ENCODE data around the gene CDH12. TPM values are rescaled to one million over a fixed set of nuclear protein-coding genes. Genes with fewer than 3 reads are reported as not detected.

Gene CDH12
- total and polyA plus RNA-seq, 4 donors, result 0.02 to 3.7 (median 0.31) TPM; not detected in 1

- H3K9ac ChIP-seq (ENCODE audit: insufficient read depth in 1 of 2, low read length in 2 of 2), result no peak overlapping the region
- H3K9me3 ChIP-seq (ENCODE audit: control insufficient read depth in 4 of 4, insufficient read depth in 3 of 4, low read length in 3 of 4), result no peaks in the 10 kb centered on the region
- no peak overlapping the region for H3K4me3 ChIP-seq
- no peak for ATAC-seq (ENCODE audit: insufficient read depth, low FRiP score)
- no peaks in the 10 kb centered on the region for H3K27me3 ChIP-seq (ENCODE audit: control insufficient read depth in 3 of 3, insufficient read depth in 3 of 3, low read length in 2 of 3)
- DNase-seq, result peak in 2 of 3 donors; percentile 89 to 90
- 36 to 47% methylated on average over 3 of the region's 3 CpGs for WGBS, 2 donors
- no peaks in the 10 kb centered on the region for H3K36me3 ChIP-seq (ENCODE audit: control insufficient read depth in 4 of 4, insufficient read depth in 4 of 4, low read length in 4 of 4)
- no peak overlapping the region for H3K27ac ChIP-seq (ENCODE audit: low read depth in 1 of 2, low read length in 1 of 2)
- peaks cover 0 to 11% (median 0%) of the 10 kb centered on the region in 5 donors for H3K4me1 ChIP-seq (ENCODE audit: control insufficient read depth in 5 of 5, insufficient read depth in 5 of 5, low read length in 5 of 5)
- TF ChIP-seq CTCF (IDR thresholded peaks at IDR 0.05; ENCODE audit: control extremely low read depth, extremely low read depth), result no peak
These were observed 190.8 kb downstream of the CDH12 start for GRCh38 chr5:22662391-22662790.

- DNase-seq (no peak), ATAC-seq (ENCODE audit: insufficient read depth, low FRiP score) (no peak)
- Histone ChIP-seq H3K4me1 (ENCODE audit: control insufficient read depth in 5 of 5, insufficient read depth in 5 of 5, low read length in 5 of 5) (peaks cover 0 to 12% (median 0%) of the 10 kb centered on the region in 5 donors), H3K27me3 (ENCODE audit: control insufficient read depth in 3 of 3, insufficient read depth in 3 of 3, low read length in 2 of 3) (no peaks in the 10 kb centered on the region), H3K27ac (ENCODE audit: low read depth in 1 of 2, low read length in 1 of 2) (no peak overlapping the region), H3K9me3 (ENCODE audit: control insufficient read depth in 4 of 4, insufficient read depth in 3 of 4, low read length in 3 of 4) (peaks cover 0 to 2% (median 0%) of the 10 kb centered on the region in 4 donors), H3K9ac (ENCODE audit: insufficient read depth in 1 of 2, low read length in 2 of 2) (no peak overlapping the region), H3K36me3 (ENCODE audit: control insufficient read depth in 4 of 4, insufficient read depth in 4 of 4, low read length in 4 of 4) (no peaks in the 10 kb centered on the region), H3K4me3 (no peak overlapping the region)
- TF ChIP-seq CTCF (IDR thresholded peaks at IDR 0.05; ENCODE audit: control extremely low read depth, extremely low read depth), result no peak
These were observed 201.8 kb downstream of the CDH12 start for GRCh38 chr5:22651355-22651754.

- TF ChIP-seq CTCF (IDR thresholded peaks at IDR 0.05; ENCODE audit: control extremely low read depth, extremely low read depth), result no peak
- Histone ChIP-seq H3K36me3 (ENCODE audit: control insufficient read depth in 4 of 4, insufficient read depth in 4 of 4, low read length in 4 of 4) (no peaks in the 10 kb centered on the region), H3K27me3 (ENCODE audit: control insufficient read depth in 3 of 3, insufficient read depth in 3 of 3, low read length in 2 of 3) (no peaks in the 10 kb centered on the region), H3K4me3 (no peak overlapping the region), H3K9ac (ENCODE audit: insufficient read depth in 1 of 2, low read length in 2 of 2) (no peak overlapping the region), H3K27ac (ENCODE audit: low read depth in 1 of 2, low read length in 1 of 2) (no peak overlapping the region), H3K4me1 (ENCODE audit: control insufficient read depth in 5 of 5, insufficient read depth in 5 of 5, low read length in 5 of 5) (peaks cover 0 to 12% (median 0%) of the 10 kb centered on the region in 5 donors), H3K9me3 (ENCODE audit: control insufficient read depth in 4 of 4, insufficient read depth in 3 of 4, low read length in 3 of 4) (peaks cover 0 to 2% (median 0%) of the 10 kb centered on the region in 4 donors)
- 34 to 53% methylated on average over 2 of the region's 2 CpGs for WGBS, 2 donors
- ATAC-seq (ENCODE audit: insufficient read depth, low FRiP score), result no peak
- DNase-seq, result no peak
These were observed 202.6 kb downstream of the CDH12 start for GRCh38 chr5:22650511-22650910.

GRCh38 chr5:22649074-22649473, 204.1 kb downstream of the CDH12 start:
- ATAC-seq (ENCODE audit: insufficient read depth, low FRiP score), result no peak
- Histone ChIP-seq H3K4me1 (ENCODE audit: control insufficient read depth in 5 of 5, insufficient read depth in 5 of 5, low read length in 5 of 5) (peaks cover 0 to 13% (median 0%) of the 10 kb centered on the region in 5 donors), H3K9ac (ENCODE audit: insufficient read depth in 1 of 2, low read length in 2 of 2) (no peak overlapping the region), H3K27ac (ENCODE audit: low read depth in 1 of 2, low read length in 1 of 2) (no peak overlapping the region), H3K4me3 (no peak overlapping the region), H3K9me3 (ENCODE audit: control insufficient read depth in 4 of 4, insufficient read depth in 3 of 4, low read length in 3 of 4) (peaks cover 0 to 2% (median 0%) of the 10 kb centered on the region in 4 donors), H3K27me3 (ENCODE audit: control insufficient read depth in 3 of 3, insufficient read depth in 3 of 3, low read length in 2 of 3) (no peaks in the 10 kb centered on the region), H3K36me3 (ENCODE audit: control insufficient read depth in 4 of 4, insufficient read depth in 4 of 4, low read length in 4 of 4) (no peaks in the 10 kb centered on the region)
- DNase-seq, result peak in 2 of 3 donors; percentile 57 to 68
- 45 to 56% methylated on average over 1 of the region's 1 CpG for WGBS, 2 donors
- no peak for TF ChIP-seq CTCF (IDR thresholded peaks at IDR 0.05; ENCODE audit: control extremely low read depth, extremely low read depth)

Measured in lung (tissue), 12 donors.